IMR-90 (cell line): ENCODE results near the gene ING3. TPM values are rescaled to one million over a fixed set of nuclear protein-coding genes. Genes with fewer than 3 reads are reported as not detected.

Experiments
- ATAC-seq: fragments of 200-7000 bp; cut with Tn5 transposase; 2 replicates; pipeline ENCODE4 v1.9.1; 2020; ENCODE audit warnings: low read depth, mild to moderate bottlenecking, moderate library complexity
- BruUV-seq: library from RNA; stranded (reverse); fragments of 400-500 nt; replicated peaks from 2 replicates; lab custom pipeline; 2021; lab: Mats Ljungman, UMichigan
- CTCF ChIA-PET: fragments of 300-600 bp; formaldehyde crosslinking; extraction: SDS; loops from one replicate; lab custom pipeline; 2021; ENCODE audit warnings: antibody characterized with exemption; lab: Yijun Ruan, JAX
- POLR2A ChIA-PET: fragments of 300-600 bp; sonication (Branson Sonifier 250); formaldehyde crosslinking; loops from one replicate; lab custom pipeline; 2022; ENCODE audit warnings: antibody characterized with exemption; ENCODE audit not compliant: unreplicated experiment; lab: Charles Lee
- DNase-seq: peaks from one replicate; pipeline ENCODE4 v3.0.0; 2013
- H2AFZ ChIP-seq: replicated peaks from 2 replicates; pipeline ENCODE3; 2013; ENCODE audit warnings: low read length, mild to moderate bottlenecking; ENCODE audit not compliant: poor library complexity
- H2AK5ac ChIP-seq: 2 replicates; pipeline ENCODE4 v1.6.1; 2013; ENCODE audit warnings: low read depth, low read length, inconsistent platforms
- H2AK9ac ChIP-seq: replicated peaks from 2 replicates; pipeline ENCODE3; 2013; ENCODE audit warnings: mild to moderate bottlenecking, low read depth, low read length, moderate library complexity; ENCODE audit not compliant: poor library complexity
- H2BK120ac ChIP-seq: 2 replicates; pipeline ENCODE4 v1.6.1; 2013; ENCODE audit warnings: low read depth, low read length, inconsistent platforms
- H2BK15ac ChIP-seq: 3 replicates; pipeline ENCODE4 v1.6.1; 2013; ENCODE audit warnings: low read depth, low read length, inconsistent platforms
- H2BK20ac ChIP-seq: 2 replicates; pipeline ENCODE4 v1.6.1; 2013; ENCODE audit warnings: low read depth, mild to moderate bottlenecking, inconsistent platforms, low read length, moderate library complexity
- H2BK5ac ChIP-seq: 2 replicates; pipeline ENCODE4 v1.6.1; 2013; ENCODE audit warnings: mild to moderate bottlenecking, low read depth, low read length, inconsistent platforms; ENCODE audit not compliant: poor library complexity, severe bottlenecking
- H3K14ac ChIP-seq: replicated peaks from 2 replicates; pipeline ENCODE4 v1.6.1; 2013; ENCODE audit warnings: low read depth, low read length, inconsistent platforms
- H3K18ac ChIP-seq: 2 replicates; pipeline ENCODE4 v1.6.1; 2013; ENCODE audit warnings: low read depth, low read length, control low read depth
- H3K23ac ChIP-seq: 2 replicates; pipeline ENCODE4 v1.6.1; 2013; ENCODE audit warnings: low read depth, low read length, inconsistent platforms
- H3K27ac ChIP-seq: 2 replicates; pipeline ENCODE4 v1.5.1; 2013; ENCODE audit warnings: mild to moderate bottlenecking, control low read depth, low read length; ENCODE audit not compliant: insufficient read depth
- H3K27me3 ChIP-seq: 2 replicates; pipeline ENCODE4 v1.6.1; 2013; ENCODE audit warnings: low read length; ENCODE audit not compliant: control insufficient read depth, insufficient read depth
- H3K36me3 ChIP-seq: 2 replicates; pipeline ENCODE4 v1.6.1; 2013; ENCODE audit warnings: low read length, mixed read lengths; ENCODE audit not compliant: control insufficient read depth, insufficient read depth
- H3K4ac ChIP-seq: 2 replicates; pipeline ENCODE4 v1.6.1; 2013; ENCODE audit warnings: low read depth, low read length, inconsistent platforms
- H3K4me1 ChIP-seq: 2 replicates; pipeline ENCODE4 v1.6.1; 2013; ENCODE audit warnings: low read length, mixed read lengths; ENCODE audit not compliant: control insufficient read depth, insufficient read depth
- H3K4me2 ChIP-seq: 2 replicates; pipeline ENCODE4 v1.6.1; 2013; ENCODE audit warnings: low read depth, mild to moderate bottlenecking, control low read depth, low read length, moderate library complexity
- H3K4me3 ChIP-seq: 2 replicates; pipeline ENCODE4 v1.5.1; 2013; ENCODE audit warnings: low read depth, mild to moderate bottlenecking, control low read depth, low read length, moderate library complexity; ENCODE audit not compliant: insufficient read depth
- H3K56ac ChIP-seq: 2 replicates; pipeline ENCODE4 v1.6.1; 2013; ENCODE audit warnings: low read length, inconsistent platforms; ENCODE audit not compliant: insufficient read depth; ENCODE audit errors: extremely low read depth
- H3K79me1 ChIP-seq, 2 experiments: 2 replicates each; pipeline ENCODE4 v1.6.1; 2013; ENCODE audit warnings: low read length in 2 of 2, inconsistent platforms in 1 of 2, low read depth in 1 of 2
- H3K9ac ChIP-seq: 2 replicates; pipeline ENCODE4 v1.6.1; 2013; ENCODE audit warnings: low read depth, low read length, control low read depth
- H3K9me1 ChIP-seq: 2 replicates; pipeline ENCODE4 v1.6.1; 2013; ENCODE audit warnings: low read length, inconsistent platforms; ENCODE audit not compliant: insufficient read depth
- H3K9me3 ChIP-seq: 2 replicates; pipeline ENCODE4 v1.6.1; 2013; ENCODE audit warnings: low read length; ENCODE audit not compliant: control insufficient read depth, insufficient read depth
- H4K20me1 ChIP-seq: 2 replicates; pipeline ENCODE4 v1.6.1; 2013; ENCODE audit warnings: low read length, inconsistent platforms; ENCODE audit not compliant: insufficient read depth
- H4K5ac ChIP-seq: 2 replicates; pipeline ENCODE4 v1.6.1; 2013; ENCODE audit warnings: mild to moderate bottlenecking, low read depth, low read length, control low read depth
- H4K8ac ChIP-seq, 2 experiments: 2 replicates each; pipeline ENCODE4 v1.6.1; 2013; ENCODE audit warnings: low read depth in 2 of 2, low read length in 2 of 2, control low read depth in 1 of 2, inconsistent platforms in 1 of 2
- H4K91ac ChIP-seq: 2 replicates; pipeline ENCODE4 v1.6.1; 2013; ENCODE audit warnings: low read depth, low read length, inconsistent platforms; ENCODE audit not compliant: insufficient read depth
- CEBPB ChIP-seq: IDR thresholded peaks from 2 replicates; pipeline ENCODE4 v1.6.1; 2012; ENCODE audit warnings: low read depth, low read length, improper control_type of control experiment
- ELK1 ChIP-seq: fragments of 150-350 bp; IDR thresholded peaks from 2 replicates; pipeline ENCODE4 v1.6.1; 2016; ENCODE audit warnings: low read depth, mild to moderate bottlenecking, low read length, moderate library complexity, borderline replicate concordance
- WGBS, 2 experiments: methylation state at CpG; one replicate each; pipeline versions ENCODE4 v1.1.5 to v1.1.7; 2013; ENCODE audit warnings: missing lambda C conversion rate in 2 of 2; ENCODE audit not compliant: insufficient read length in 1 of 2; ENCODE audit errors: extremely low coverage in 2 of 2; 5-methylcytosine and 5-hydroxymethylcytosine counted together
- dilution Hi-C: fragments of 300-500 bp; cut with HindIII; formaldehyde crosslinking; loops from one replicate; pipeline ENCODE4 v1.14.3; 2018; ENCODE audit warnings: low sequenced_read_pairs; ENCODE audit not compliant: unreplicated experiment
- in situ Hi-C: fragments of 300-500 bp; cut with MboI; formaldehyde crosslinking; loops from 3 replicates; pipeline ENCODE4 v1.14.3; 2019; ENCODE audit warnings: low sequenced_read_pairs, inconsistent platforms, mixed read lengths
- intact Hi-C: fragments of 100-400 bp; cut with micrococcal nuclease; formaldehyde crosslinking; loops from 2 replicates; pipeline ENCODE4 v1.10.0; 2022
- polyA plus RNA-seq, 3 experiments: library from polyadenylated mRNA; depleted of rRNA; stranded (reverse); fragments of >200 nt; gene quantifications; 2 replicates each; pipeline ENCODE4 v1.2.3, GENCODE V29; 2012; ENCODE audit warnings: low replicate concordance in 1 of 3
- total RNA-seq: library from RNA; depleted of rRNA; stranded (reverse); fragments of >200 nt; gene quantifications from 2 replicates; pipeline ENCODE4 v1.2.3, GENCODE V29; 2012

Gene ING3
- total and polyA plus RNA-seq, 2 of the 4 experiments (the other 2 are of a cell fraction) = 7.2 to 11.3 TPM

GRCh38 chr7:121002757-121003200 is 52.2 kb downstream of the ING3 start:
- Histone ChIP-seq H4K8ac (peak overlapping the region in 1 of 2 experiments; percentile 53; a peak in 2 of 4 replicates), H3K4me1 (peaks cover 23% of the 10 kb centered on the region), H3K9me1 (peaks cover 18% of the 10 kb centered on the region), H3K18ac (peak overlapping the region; percentile 99), H2BK120ac (peak overlapping the region; percentile 75), H3K9ac (no peak overlapping the region), H2BK15ac (peak overlapping the region; percentile 29; the same call in 2 of the 3 replicates), H3K9me3 (no peaks in the 10 kb centered on the region), H3K4me3 (no peak overlapping the region), H3K23ac (peak overlapping the region; percentile 46; the same call in 1 of the 2 replicates), H3K56ac (no peak overlapping the region), H2BK20ac (peak overlapping the region; percentile 66; the same call in 1 of the 2 replicates), H3K79me1 (peaks cover 37 to 68% of the 10 kb centered on the region in 2 experiments), H4K5ac (peak overlapping the region; percentile 67; the same call in 1 of the 2 replicates), H3K27me3 (no peaks in the 10 kb centered on the region), H3K36me3 (no peaks in the 10 kb centered on the region), H3K27ac (peak overlapping the region; percentile 60; the same call in 1 of the 2 replicates), H4K20me1 (peaks cover 3% of the 10 kb centered on the region; the same call in 1 of the 2 replicates), H2BK5ac (peak overlapping the region; percentile 91), H2AFZ (no peak overlapping the region), H4K91ac (peak overlapping the region; percentile 7; the same call in 1 of the 2 replicates), H3K4ac (peak overlapping the region; percentile 54; the same call in 1 of the 2 replicates), H3K4me2 (peak overlapping the region; percentile 72), H3K14ac (peak overlapping the region; percentile 79), H2AK5ac (0 out of 2 replicates have a peak overlapping the region, but pooled peaks have one; percentile 3), H2AK9ac (no peak overlapping the region)
- in situ Hi-C loops (no loop called here), intact Hi-C loops (loop anchor here (2.0 kb wide), 1 partner anchor 14 kb away; no protein-coding TSS in a partner anchor), dilution Hi-C loops (no loop called here)
- ChIA-PET CTCF (interaction anchor here (1.1 kb wide), 1 partner anchor 79 kb away, joined by 4 read pairs; no protein-coding TSS in a partner anchor), POLR2A (no interaction called here)
- DNase-seq = peak; percentile 79
- no TSS peak for BruUV-seq
- ATAC-seq = peak; percentile 40; the same call in 1 of the 2 replicates
- TF ChIP-seq CEBPB = peak; percentile 31; the same call in 1 of the 2 replicates
- TF ChIP-seq ELK1 = no peak
- WGBS, 2 experiments = no CpG with 5 or more reads among the region's 5 CpGs
